IPS-NIHi11 (cell line): ENCODE results near the gene SPATA31A5.
"Not testable (repeated sequence)": the region's sequence is repeated elsewhere in the genome, so short reads cannot be mapped to it uniquely, and the experiment has no call there.

Experiments
- DNase-seq: peaks from one replicate; pipeline ENCODE4 v3.0.0; 2012; ENCODE audit warnings: mixed read lengths, low spot score

Gene SPATA31A5

GRCh38 chr9:60914107-60914506 is at the start of gene SPATA31A5:
Gene SPATA31A5, plus strand, starts transcription at chr9:60914407. Its CDS starts 29 bp downstream, at chr9:60914436.
- not testable (repeated sequence) for DNase-seq

- DNase-seq = not testable (repeated sequence)
These were observed 48.8 kb downstream of the SPATA31A5 start for GRCh38 chr9:60962990-60963350.

- DNase-seq = not testable (repeated sequence)
These were observed 52.2 kb downstream of the SPATA31A5 start for GRCh38 chr9:60966382-60966781.
